ENCODE data around the gene RPS6KA2. TPM values are rescaled to one million over a fixed set of nuclear protein-coding genes. Genes with fewer than 3 reads are reported as not detected.

RPS6KA2 gene
- total RNA-seq, 4 donors from 2014 or later = 12.1 to 116 (median 26.4) TPM

DNA sequence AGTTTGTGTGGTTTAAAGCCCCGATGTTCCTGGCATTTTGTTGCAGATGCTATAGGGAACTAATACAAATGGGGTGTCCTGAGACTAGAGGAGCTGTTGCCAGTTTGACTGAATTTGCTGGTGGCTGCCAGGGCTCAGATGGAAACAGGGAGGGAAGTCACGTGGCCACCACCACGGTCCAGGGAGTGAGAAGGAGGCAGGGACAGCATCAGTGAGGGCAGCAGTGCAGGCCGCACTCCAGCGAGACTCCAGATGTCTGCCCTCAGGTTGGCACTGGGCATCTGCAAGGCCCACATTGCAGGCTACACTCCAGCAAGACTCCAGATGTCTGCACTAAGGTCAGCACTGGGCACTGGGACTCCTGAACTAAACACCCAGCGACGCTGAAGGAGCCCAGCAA lies 126.8 kb downstream of the RPS6KA2 start:
- TF ChIP-seq POLR2A (IDR thresholded peaks at IDR 0.05) (no peak), CTCF (IDR thresholded peaks at IDR 0.05) (no peak)
- no peaks in the 10 kb centered on the region for H3K9me3 ChIP-seq
- no peak overlapping the region for H3K27ac ChIP-seq
- DNase-seq = no peak
- H3K4me1 ChIP-seq = no peaks in the 10 kb centered on the region
- H3K4me3 ChIP-seq = no peak overlapping the region
- peaks cover 0 to 5% (median 0%) of the 10 kb centered on the region in 3 donors for H3K36me3 ChIP-seq
- no peaks in the 10 kb centered on the region for H3K27me3 ChIP-seq

DNA sequence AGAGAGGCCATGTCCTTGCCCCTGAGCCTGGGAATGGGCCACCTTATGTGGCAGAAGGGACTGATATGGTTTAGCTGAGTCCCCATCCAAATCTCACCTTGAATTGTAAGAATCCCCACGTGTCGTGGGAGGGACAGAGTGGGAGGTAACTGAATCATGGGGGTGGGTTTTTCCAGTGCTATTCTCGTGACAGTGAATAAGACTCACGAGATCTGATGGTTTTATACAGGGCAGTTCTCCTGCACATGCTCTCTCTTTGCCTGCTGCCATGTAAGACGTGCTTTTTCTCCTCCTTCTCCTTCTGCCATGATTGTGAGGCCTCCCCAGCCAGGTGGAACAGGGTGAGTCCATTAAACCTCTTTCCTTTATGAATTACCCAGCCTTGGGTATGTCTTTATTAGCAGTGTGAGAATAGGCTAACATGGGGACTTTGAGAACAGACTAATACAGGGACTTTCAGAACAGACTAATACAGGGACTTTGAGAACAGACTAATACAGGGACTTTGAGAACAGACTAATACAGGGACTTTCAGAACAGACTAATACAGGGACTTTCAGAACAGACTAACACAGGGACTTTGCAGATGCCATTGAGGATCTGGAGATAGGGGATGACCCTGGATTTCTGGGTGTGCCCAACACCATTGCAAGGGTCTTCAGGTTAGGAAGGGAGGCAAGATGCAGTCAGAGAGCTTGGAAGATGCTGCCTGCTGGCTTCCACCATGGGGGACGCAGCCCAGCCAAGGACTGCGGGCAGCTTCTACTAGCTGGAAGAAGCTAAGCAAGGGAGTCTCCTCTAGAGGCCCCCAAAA lies 127.5 kb downstream of the RPS6KA2 start:
- no peaks in the 10 kb centered on the region for H3K27me3 ChIP-seq
- peaks cover 0 to 5% (median 0%) of the 10 kb centered on the region in 3 donors for H3K36me3 ChIP-seq
- no peak overlapping the region for H3K4me3 ChIP-seq
- H3K9me3 ChIP-seq = no peaks in the 10 kb centered on the region
- no peak for DNase-seq
- TF ChIP-seq CTCF (IDR thresholded peaks at IDR 0.05) (no peak), POLR2A (IDR thresholded peaks at IDR 0.05) (no peak)
- no peak overlapping the region for H3K27ac ChIP-seq
- no peaks in the 10 kb centered on the region for H3K4me1 ChIP-seq

DNA sequence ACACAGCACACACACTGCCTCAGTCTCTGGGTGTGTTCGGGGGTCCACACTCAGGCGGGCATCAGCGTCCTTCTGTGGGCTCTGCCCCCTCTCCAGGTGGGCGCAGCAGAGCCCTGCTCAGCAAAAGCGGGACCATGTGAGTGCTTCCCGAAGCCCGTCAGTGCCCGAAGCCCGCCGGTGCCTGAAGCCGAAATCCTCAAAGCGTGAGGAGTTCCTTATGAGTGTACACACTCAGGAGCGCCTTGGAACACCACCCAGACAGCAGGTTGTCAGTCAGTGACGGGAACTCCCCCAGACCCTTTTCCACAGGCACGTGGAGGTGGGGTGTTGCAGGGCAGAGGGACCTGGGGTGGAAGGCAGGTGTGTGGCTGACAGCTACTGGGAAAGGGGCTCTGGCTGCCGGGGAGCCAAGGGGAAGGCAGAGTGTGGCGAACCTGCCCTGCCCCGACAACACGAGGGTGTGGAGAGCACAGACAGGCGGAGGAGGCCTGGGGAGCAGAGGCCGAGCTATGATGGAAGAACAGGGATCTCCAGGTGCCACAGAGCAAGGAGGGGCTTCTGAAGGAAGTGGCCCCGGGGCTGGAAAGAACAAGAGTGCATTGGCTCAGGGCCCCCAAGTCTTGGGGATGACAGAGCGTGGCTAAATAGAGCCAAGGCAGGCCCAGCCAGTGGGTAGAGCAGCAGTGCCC lies 128.2 kb downstream of the RPS6KA2 start:
- H3K36me3 ChIP-seq = peaks cover 0 to 5% (median 0%) of the 10 kb centered on the region in 3 donors

DNA sequence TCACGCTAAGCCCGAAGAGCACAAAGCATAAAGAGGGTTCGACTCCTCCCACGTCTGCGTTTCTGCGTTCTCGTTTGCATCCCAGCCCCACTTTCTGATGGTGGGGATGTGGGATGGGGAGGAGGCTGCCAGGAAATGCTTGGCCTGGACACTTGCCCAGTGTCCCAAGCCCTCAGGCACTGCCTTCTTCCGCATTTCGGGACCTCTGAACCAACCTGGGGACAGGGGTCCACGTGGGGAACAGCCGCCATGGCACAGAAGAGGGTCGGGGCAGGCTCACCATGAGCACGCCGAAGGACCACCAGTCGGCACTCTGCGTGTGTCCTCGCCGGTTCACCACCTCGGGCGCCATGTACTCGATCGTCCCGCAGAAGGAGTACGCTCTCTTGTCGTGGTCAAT lies 128.8 kb downstream of the RPS6KA2 start:
- Histone ChIP-seq H3K36me3 (peaks cover 0 to 2% (median 0%) of the 10 kb centered on the region in 3 donors), H3K27me3 (no peaks in the 10 kb centered on the region), H3K4me1 (no peaks in the 10 kb centered on the region), H3K4me3 (no peak overlapping the region), H3K27ac (no peak overlapping the region), H3K9me3 (no peaks in the 10 kb centered on the region)
- no peak for TF ChIP-seq CTCF (IDR thresholded peaks at IDR 0.05)
- TF ChIP-seq POLR2A (IDR thresholded peaks at IDR 0.05) = no peak
- peak in 2 of 3 donors; percentile 40 for DNase-seq

More for the DNA sequence above, 128.2 kb downstream of the RPS6KA2 start:
- DNase-seq = no peak
- Histone ChIP-seq H3K9me3 (no peaks in the 10 kb centered on the region), H3K27ac (no peak overlapping the region), H3K4me1 (no peaks in the 10 kb centered on the region), H3K27me3 (no peaks in the 10 kb centered on the region), H3K4me3 (no peak overlapping the region)
- no peak for TF ChIP-seq POLR2A (IDR thresholded peaks at IDR 0.05)
- no peak for TF ChIP-seq CTCF (IDR thresholded peaks at IDR 0.05)

- peak in 1 of 3 donors; percentile 39 for DNase-seq
- Histone ChIP-seq H3K27ac (no peak overlapping the region), H3K27me3 (no peaks in the 10 kb centered on the region), H3K36me3 (no peaks in the 10 kb centered on the region), H3K4me3 (no peak overlapping the region), H3K9me3 (no peaks in the 10 kb centered on the region), H3K4me1 (no peaks in the 10 kb centered on the region)
- TF ChIP-seq CTCF (IDR thresholded peaks at IDR 0.05) (no peak), POLR2A (IDR thresholded peaks at IDR 0.05) (no peak)
These were observed 129.8 kb downstream of the RPS6KA2 start for GRCh38 chr6:166497087-166497899.

Measured in Peyer's patch (tissue), 4 donors.